DMS53 (cell line): ENCODE measurements around the gene DPH2.

Source experiments
- DNase-seq: peaks from one replicate; lab custom pipeline; 2025; lab: John Stamatoyannopoulos, UW

Gene DPH2

DNA sequence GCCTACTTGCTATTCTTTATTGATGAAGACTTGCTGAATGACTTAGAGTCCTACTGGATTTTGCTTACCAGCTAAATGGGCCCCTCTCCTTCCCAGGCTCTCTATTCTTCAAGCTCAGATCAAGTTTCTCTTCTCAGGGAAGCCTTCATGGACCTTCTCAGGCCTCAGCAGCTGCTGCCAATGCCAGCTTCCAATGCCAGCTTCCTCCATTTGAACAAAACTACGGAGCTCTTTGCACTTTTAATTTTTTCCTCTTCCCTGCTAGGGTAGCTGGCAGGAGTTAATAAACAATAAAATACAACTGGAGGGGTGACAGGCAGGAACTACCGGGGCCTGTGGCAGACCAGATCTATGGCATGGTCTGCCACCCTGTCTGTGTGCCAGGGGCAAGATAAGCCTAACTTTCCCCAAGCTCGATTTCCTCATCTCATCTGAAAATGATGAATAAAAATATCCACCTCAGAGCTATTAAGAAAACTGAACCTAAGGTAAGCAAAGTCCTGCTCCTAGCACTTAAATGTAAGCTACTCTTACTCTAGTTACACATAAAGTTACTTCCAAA lies 24.1 kb upstream of the DPH2 start:
- peak; percentile 31 for DNase-seq

DNA sequence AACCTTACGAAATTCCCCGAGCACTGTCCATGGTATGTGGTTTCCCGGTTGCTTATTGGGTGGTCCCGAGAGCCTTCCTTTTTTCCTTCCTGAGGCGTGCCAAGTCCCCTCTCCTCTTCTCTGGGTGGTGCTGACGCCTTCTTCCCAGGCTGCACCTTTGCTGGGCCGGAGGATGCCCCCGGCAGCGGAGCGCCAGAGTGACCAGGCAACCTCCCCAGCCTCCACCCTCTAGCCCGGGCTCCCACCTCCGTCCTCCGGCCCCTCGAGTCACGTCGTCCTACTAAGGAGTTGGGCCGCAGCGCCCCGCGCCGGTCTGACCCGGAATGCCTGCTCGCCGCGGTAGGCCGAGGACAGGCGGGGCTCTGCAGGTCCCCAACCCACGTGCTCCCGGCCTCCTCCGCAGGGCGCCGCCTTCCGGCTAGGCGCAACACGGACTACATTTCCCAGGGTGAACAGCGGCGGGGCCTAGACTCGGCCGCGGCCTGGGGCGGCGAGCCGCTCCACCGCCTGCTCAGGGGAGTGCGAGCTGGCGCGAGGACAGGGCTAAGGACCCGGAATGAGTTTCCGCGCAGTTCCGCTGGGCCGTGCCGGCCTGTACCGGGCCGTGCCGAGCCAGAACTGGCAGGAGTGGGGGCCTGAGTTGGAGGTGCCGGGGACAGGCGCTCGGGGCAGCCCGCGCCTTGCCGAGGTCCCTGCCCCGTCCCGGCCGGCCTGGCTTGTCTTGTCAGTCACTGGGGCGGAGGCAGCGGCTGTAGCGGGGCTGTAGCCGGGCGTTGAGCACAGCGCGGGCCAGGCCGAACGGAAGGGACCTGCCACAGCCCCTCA lies 23.4 kb upstream of the DPH2 start, which contains the start of gene IPO13:
Gene IPO13, plus strand, starts transcription at position 715 of the 825 bp plus-strand sequence. CDS start 651 bp downstream, outside the sequence.
- DNase-seq = peak; percentile 99

DNA sequence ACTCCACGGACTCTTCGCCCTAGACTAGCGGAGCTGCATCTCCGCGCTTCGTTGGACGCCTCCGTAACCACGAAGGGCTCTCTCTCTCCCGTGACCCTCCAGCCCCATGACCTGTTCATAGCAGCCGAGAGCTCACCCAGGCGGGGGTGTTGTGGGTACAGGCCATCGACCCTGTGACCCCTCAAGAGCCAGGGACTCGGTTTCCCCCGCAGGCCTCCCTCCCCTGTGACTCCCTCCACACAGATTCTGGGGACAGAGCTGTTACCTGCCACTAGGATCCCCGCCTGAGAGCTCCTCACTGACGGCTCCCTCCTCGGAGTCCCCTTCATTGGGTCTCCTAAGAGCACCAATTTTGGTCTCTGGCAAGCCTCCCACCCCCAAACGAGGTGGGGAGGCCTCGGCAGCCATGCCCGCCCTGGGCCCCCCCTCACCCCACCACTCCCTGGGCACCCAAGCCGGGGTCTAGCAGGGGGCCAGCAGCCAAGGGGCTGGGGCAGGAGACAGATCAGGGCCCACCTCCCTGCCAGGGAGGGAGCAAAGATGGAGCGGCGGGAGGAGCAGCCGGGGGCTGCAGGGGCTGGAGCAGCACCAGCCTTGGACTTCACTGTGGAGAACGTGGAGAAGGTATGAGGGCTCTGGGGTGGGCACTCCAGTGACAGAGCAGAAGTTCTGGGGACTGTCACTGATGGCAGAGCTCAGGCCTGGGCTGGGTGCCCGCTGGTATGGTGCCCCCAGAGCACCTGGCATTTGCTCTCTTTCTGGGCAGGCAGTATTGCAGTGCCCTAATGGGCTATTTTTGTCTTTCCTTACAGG lies 22.5 kb upstream of the DPH2 start:
- no peak for DNase-seq

DNA sequence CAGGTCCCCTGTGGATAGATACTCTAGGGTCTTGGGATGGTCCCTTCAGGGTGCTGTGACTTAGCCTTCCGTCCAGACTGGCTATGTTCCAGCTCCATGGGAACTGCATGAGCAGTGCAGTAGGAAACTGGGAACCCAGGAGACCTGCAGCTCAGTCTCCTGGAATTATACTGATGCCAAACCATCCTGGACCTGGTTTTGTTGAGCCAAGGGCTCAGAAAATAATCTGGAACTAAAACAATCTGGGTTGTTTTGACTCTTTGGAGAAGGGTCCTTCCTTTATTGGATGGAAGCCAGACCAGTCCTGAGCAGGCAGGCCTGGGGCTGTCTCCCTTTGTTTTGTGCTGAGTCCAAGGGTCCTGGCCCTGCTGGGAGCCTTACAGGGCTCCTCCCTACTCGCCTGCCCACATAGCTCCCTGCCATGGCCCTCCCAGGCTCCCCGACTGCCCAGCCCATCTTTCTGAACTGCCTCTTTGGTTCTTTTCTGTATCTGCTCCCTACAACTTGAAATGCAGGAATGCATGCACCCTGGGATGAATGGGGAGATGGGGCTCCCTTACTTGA lies 21.9 kb upstream of the DPH2 start:
- no peak for DNase-seq

DNA sequence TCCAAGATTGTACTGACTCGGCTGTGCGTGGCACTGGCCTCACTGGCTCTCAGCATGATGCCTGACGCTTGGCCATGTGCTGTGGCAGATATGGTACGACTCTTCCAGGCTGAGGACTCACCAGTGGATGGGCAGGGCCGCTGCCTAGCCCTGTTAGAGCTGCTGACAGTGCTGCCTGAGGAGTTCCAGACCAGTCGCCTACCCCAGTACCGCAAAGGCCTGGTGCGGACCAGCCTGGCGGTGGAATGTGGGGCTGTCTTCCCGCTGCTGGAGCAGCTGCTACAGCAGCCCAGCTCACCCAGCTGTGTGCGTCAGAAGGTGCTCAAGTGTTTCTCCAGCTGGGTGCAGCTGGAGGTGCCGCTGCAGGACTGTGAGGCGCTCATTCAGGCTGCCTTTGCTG lies 20.1 kb upstream of the DPH2 start:
- DNase-seq = no peak

DNA sequence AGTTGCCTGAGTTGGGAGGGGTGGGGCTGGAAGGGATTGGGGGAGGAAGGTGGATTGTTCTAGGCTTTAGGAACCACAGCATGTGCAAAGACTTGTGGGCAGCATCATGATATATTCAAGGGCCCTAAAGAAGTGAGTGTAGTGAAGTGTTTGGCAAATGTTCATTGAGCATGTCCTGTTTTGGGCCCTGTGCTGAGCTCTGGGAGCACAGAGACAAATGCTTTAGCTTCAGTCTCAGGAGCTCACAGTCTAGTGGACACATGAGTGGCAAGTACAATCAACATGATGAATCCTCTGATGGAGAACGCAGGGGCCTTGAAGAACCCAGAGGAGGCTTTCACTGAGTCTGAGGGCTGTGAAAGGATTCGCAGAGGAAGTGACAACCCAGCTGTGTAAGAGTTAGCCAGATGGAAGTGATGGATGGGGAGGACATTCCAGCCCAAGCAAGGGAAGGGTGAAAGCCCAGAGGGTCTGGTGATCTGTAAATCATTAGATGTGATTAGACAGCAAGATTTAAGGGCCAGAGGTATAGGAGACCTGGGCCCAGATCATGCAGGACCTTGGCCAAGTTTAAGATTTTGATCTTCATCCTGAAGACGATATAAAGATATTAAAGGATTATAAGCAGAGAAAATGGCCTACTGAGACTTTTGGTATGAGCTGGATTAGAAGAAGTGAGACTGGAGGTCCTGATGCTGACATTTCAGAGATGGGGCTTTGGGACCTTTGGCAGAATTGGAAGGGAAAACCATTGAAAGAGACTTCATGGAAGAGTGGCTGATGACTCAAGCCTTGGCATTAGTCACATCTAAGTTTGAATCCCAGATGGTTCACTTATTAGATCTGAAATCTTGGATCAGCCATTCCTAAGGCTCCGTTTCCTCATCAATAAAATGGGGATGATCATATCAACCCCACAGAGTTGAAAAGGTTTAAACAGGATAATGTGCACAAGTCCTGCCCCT lies 18.5 kb upstream of the DPH2 start:
- no peak for DNase-seq

DNA sequence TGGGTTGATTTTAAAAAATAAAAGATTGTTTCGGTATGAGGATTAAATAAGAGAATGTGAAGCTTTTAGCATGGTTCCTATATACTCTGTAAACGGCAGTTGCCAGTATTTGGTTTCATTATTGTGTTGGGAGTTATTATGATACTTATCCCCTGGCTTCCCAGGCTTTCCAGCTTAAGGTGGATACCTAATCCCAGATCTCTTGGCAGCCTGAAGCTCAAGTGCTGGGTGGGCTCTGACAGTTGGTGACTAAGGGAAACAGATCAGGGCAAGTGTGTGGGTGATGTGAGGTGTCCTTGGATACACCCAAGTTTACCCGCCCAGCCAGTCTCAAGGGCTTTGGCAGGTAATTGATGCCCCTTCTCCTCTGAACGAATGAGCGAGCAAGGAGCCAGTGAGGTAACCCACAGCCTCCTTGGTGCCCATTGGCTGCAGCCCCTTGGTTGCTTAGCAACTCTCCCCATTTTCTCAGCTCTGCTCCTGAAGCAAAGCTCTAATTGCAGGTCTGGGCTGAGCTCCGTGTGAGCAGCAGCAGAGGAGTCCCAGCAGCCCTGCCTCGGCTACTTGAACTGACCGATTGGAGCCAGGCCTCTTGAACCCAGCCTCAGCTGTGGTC lies 17.0 kb upstream of the DPH2 start:
- no peak for DNase-seq

DNA sequence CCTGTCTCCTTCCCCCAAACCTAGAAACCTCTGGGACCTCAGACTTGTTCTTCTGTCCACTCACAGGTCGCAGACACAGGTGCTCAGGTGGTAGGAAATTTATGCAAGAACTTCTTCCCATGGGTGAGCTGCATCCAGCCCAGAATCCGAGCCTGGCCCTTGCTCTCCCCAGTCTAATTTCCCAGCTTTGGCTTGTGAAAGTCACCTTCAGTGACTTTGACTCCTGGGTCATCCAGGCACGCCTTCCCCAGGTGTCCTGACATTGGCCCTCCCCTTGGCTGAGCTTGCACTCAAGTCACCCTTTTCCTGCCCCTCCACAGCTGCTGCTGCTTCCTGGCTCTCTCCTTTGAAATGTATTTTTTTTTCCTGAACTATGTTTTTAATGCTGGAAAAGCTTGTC lies 16.4 kb upstream of the DPH2 start:
- DNase-seq = no peak

DNA sequence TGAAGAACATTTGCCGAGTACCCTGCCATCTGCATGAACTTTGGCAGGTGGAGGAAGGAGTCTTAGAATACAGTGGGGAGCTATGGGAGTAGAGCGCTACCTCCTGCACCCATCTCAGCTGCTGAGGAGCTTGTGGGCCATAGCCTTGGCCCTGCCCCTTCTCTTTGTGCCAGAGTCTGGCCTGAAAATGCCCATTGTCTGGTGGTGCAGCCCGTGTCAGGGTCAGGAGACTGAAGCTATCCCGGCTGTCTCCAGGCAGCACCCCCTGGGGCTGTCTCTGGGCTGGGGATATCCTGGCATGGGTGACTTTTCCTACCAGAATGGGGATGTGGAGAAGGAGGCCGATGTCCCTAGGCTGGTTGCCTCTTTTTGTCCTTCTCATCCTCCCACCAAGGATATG lies 15.8 kb upstream of the DPH2 start:
- DNase-seq = no peak

DNA sequence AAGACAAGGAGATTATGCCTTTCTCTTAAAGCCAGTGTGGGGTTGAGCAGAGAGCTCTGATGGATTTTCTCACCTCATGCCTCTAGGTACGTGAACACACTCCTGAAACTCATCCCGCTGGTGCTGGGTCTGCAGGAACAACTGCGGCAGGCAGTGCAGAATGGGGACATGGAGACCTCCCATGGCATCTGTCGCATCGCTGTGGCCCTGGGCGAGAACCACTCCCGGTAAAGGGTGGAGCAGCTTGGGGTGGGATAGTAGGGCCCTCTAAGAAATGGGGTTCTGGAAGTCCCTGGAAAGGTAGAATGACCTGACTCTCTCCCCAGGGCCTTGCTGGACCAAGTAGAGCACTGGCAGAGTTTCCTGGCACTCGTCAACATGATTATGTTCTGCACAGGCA lies 13.6 kb upstream of the DPH2 start:
- DNase-seq = no peak

DNA sequence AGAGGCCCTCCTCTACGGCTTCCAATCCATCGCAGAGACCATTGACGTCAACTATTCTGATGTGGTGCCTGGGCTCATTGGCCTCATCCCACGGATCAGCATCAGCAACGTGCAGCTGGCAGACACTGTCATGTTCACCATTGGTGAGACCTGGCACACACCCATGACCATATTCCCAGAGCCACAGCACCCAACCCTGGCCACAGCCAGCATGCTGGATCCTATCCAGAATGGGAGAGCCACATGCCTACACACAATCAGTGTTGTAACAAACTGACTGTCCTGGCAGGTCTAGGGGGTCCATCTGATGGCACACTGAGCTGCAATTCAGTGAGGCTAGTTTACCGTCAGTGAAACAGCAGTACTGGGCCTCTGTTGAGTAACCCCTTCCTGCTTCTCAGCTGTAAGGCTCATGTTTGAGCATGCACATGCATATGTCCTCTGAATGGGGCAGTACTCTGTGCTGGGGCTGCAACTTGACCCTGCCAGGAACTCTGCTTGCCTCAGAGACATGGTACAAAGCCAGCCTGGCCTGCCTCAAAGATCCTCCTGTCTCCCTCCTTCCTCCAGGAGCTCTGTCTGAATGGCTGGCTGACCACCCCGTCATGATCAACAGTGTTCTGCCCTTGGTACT lies 12.3 kb upstream of the DPH2 start:
- no peak for DNase-seq

DNA sequence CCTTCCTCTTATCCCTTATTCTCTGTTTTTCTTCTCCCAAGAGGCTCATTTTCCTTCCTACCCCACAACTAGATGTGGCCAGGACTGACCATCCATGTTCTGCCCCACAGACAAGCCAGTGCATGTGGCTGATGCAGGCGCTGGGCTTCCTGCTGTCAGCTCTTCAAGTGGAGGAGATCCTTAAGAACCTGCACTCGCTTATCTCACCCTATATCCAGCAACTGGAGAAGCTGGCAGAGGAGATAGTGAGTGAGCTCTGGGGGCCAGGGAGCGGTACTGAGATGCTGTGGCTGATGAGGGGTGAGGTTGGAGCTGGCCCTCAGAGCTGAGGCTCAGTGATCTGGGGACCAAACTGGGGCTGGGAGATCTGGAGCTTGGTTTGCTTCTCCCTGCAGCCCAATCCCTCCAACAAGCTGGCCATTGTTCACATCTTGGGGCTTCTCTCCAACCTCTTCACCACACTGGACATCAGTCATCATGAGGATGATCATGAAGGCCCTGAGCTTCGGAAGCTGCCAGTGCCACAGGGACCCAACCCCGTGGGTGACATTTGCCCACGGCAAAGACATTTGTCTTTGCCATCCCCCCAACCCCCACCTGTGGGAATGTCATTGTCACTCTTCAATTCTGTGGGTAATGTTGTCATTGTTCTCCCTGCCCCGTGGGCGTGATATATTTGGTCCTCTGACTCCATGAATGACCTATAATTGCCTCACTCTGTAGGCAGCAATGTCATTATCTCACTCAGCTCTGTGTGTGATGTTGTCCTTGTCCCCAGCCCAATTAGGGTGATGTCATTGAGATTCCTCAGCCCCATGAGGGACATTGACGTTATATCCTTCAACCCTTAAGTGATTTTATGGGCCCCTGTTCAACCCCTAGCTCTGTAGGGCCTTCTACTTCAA lies 11.2 kb upstream of the DPH2 start:
- no peak for DNase-seq

DNA sequence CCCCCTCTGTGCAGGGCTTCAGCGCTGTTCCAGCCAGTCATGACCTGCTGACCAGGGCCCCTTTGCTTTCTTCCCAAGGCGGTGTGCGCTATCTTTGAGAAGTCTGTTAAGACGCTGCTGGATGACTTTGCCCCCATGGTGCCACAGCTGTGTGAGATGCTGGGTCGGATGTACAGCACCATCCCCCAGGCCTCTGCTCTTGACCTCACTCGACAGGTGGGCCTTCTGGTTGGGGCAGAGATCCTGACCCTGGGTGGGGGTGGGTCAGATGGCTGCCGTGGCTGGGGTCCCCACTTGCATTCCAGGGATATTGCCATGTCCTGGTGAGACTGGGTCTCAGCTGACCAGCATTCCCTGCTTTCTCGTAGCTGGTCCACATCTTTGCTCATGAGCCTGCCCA lies 9.0 kb upstream of the DPH2 start:
- DNase-seq = no peak

DNA sequence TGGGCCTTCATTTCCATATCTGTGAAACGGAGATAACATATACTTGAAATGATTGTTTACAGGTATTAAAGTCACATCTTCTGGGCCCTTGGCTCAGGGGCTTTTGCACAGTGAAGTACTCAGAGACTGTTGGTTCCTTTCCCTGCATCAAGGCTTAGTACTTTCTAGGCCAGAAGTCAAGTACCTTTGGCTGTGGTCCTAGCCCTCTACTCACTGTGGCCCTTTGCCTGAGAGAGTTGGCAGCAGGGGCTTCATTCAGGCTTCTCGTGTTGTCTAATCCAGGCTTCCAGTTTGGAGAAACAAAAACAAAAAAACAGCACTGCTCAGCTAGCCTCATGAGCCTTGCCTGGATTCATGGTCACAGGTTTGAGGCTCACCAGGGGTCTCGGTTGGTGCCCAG lies 8.1 kb upstream of the DPH2 start:
- no peak for DNase-seq

DNA sequence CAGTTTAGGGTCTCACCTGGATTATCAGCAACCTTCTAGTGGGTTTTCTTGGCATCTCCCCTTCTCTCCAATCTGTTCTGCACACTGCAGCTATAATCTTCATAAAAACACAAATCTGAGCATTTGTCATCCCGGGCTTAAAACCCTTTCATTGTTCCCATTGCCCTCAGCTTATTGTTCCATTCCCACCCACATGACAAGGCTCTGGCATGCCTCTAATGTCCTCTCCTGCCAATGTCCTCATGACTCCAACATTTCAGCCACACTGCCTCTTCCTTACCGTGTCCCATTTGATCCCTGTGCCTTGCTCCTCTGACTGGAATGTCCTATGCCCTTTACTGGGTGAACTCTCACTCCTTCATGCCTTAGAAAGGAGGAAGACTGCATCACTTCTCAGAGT lies 7.5 kb upstream of the DPH2 start:
- no peak for DNase-seq

DNA sequence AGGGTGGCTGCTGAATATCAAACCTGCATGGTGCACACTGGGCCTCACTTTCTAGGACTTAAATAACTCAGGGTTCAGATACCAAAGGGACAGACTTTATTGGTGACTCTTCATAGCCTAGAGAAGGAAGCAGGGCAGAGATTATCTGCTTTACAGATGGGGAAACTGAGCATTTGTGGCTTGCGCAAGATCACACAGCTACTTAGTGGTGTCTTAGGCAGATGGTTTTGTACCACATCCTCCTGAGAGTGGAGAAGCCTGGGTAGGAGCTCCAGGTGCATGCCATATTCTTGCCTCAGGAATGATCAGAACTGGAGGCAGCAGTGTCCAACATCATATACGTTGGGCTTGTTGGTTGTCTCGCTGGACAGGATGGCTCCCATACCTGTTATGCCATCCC lies 6.8 kb upstream of the DPH2 start:
- DNase-seq = no peak

DNA sequence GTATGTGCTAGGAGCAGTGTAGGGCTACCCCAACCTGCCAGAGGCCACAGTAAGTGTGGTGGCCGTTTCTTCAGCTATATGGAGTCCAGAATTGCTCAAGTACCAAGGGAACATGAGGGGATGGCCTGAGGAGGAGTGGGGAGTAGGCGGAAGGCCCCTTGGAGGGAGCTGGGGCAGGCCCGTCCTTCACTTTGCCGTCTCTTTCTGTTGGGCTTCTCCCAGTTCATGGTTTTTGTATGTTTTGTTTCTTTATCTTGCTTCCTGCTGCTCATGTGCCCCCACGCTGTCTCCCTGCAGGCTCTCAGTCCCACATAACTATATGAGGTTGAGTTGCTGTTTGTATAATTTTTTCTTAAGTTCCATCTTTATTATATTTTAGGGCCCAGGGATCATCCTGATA lies 5.9 kb upstream of the DPH2 start:
- DNase-seq = no peak

DNA sequence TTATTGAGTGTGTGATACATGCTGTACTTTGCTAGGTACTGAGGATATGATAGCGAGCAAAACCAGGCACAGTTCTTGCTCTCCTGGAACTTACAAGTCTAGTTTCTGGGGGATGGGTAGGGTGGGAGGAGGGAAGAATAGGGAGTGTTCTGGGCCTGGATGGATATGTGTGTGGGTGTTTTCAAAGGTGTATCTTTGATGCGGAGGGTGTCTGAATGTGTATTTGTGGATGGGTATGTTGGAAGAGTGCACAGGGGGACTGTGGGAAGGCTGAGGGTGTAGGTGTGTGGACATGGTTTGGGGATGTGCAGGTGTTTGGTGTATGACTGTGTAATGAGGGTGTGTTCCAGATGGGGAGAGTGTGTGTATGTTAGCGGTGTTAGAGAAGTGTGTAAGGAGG lies 4.5 kb upstream of the DPH2 start:
- no peak for DNase-seq

DNA sequence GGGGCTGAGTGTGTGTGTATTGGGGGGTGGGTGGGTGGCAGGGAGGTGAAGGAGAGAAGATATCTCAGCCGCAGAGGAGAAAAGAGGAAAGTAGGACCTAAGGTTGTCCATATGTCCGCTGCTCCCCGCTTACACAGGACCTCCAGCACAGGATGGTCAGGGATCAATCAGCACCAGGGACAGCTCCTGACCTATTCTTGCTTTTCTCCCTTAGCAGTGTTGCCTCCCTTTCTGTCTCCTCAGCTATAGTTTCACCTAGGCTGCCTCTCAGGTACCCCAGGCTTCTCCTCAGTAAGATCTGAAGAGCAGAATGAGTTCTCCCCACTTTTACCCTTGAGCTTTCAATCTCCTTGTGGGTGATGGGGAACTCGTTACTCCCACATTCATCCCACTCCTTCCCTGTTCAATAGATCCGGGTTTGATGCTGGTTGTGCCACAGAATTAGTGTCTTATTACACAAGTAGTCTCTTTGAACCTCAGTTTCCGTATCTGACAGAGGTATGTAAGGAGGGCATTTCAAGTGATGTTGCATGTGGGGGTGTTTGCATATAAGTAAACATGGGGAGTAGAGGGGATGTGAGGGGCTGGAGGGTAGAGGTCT lies 1.4 kb upstream of the DPH2 start:
- DNase-seq = peak; percentile 36
